BLaER1 (cell line): ENCODE measurements around the gene BOD1L1.

Experiments
- H3K27ac ChIP-seq: shearing (Covaris generic); formaldehyde crosslinking; 2 replicates; pipeline ENCODE4 v1.8.1; 2022
- H3K27me3 ChIP-seq: shearing (Covaris generic); formaldehyde crosslinking; 2 replicates; pipeline ENCODE4 v1.8.1; 2022
- H3K36me3 ChIP-seq: shearing (Covaris generic); formaldehyde crosslinking; 2 replicates; pipeline ENCODE4 v1.8.1; 2022
- H3K4me1 ChIP-seq: shearing (Covaris generic); formaldehyde crosslinking; 2 replicates; pipeline ENCODE4 v1.8.1; 2022
- H3K4me2 ChIP-seq: shearing (Covaris generic); formaldehyde crosslinking; 2 replicates; pipeline ENCODE4 v1.8.1; 2022
- H3K4me3 ChIP-seq: shearing (Covaris generic); formaldehyde crosslinking; 2 replicates; pipeline ENCODE4 v1.8.1; 2022
- H3K9ac ChIP-seq: shearing (Covaris generic); formaldehyde crosslinking; 2 replicates; pipeline ENCODE4 v1.8.1; 2022
- H3K9me3 ChIP-seq: shearing (Covaris generic); formaldehyde crosslinking; 2 replicates; pipeline ENCODE4 v1.8.1; 2022
- H4K20me1 ChIP-seq: shearing (Covaris generic); formaldehyde crosslinking; 2 replicates; pipeline ENCODE4 v1.8.1; 2022
- Cebpa-rat ChIP-seq: shearing (Covaris generic); IDR thresholded peaks from 2 replicates; pipeline ENCODE4 v1.8.1; 2022

BOD1L1 gene

GRCh38 chr4:13535708-13536361 lies 91.7 kb downstream of the BOD1L1 start:
- Histone ChIP-seq H3K9ac (no peak overlapping the region), H3K4me1 (no peaks in the 10 kb centered on the region), H3K4me2 (no peak overlapping the region), H3K27ac (no peak overlapping the region), H3K27me3 (peaks cover 100% of the 10 kb centered on the region), H3K9me3 (peaks cover 70% of the 10 kb centered on the region), H3K36me3 (no peaks in the 10 kb centered on the region), H3K4me3 (no peak overlapping the region), H4K20me1 (peaks cover 95% of the 10 kb centered on the region)
- no peak for TF ChIP-seq Cebpa-rat

DNA sequence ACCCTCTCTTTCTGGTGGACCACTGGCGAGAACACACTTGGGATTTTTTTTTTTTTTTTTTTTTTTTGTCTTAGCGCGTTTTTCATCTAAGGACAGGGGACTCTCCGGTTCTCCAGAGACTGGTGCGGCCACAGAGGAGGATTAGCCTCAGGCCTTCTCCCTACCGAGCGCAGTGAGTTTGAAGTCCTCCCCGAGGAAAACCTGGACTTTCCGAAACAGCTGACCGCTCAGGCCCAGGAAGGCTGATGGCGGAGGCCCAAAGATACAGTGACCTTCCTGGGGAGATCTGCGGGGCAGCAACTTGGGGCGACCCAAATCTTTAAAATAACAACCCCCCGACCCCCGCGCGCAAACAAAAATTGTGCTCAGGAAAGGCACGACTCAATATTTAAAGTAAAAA lies 92.4 kb downstream of the BOD1L1 start:
- Histone ChIP-seq H3K9me3 (peaks cover 75% of the 10 kb centered on the region), H3K4me3 (no peak overlapping the region), H3K9ac (no peak overlapping the region), H3K27ac (no peak overlapping the region), H3K4me2 (no peak overlapping the region), H3K4me1 (no peaks in the 10 kb centered on the region), H3K36me3 (no peaks in the 10 kb centered on the region), H3K27me3 (peaks cover 100% of the 10 kb centered on the region), H4K20me1 (peaks cover 95% of the 10 kb centered on the region)
- TF ChIP-seq Cebpa-rat = no peak

- no peak overlapping the region for H3K4me2 ChIP-seq
- peaks cover 92% of the 10 kb centered on the region for H4K20me1 ChIP-seq
- no peak for TF ChIP-seq Cebpa-rat
- H3K4me3 ChIP-seq = no peak overlapping the region
- H3K27ac ChIP-seq = no peak overlapping the region
- H3K9me3 ChIP-seq = peaks cover 71% of the 10 kb centered on the region
- H3K36me3 ChIP-seq = no peaks in the 10 kb centered on the region
- H3K9ac ChIP-seq = no peak overlapping the region
- peaks cover 100% of the 10 kb centered on the region for H3K27me3 ChIP-seq
- no peaks in the 10 kb centered on the region for H3K4me1 ChIP-seq
Observed at GRCh38 chr4:13534344-13535063, 93.0 kb downstream of the BOD1L1 start.

DNA sequence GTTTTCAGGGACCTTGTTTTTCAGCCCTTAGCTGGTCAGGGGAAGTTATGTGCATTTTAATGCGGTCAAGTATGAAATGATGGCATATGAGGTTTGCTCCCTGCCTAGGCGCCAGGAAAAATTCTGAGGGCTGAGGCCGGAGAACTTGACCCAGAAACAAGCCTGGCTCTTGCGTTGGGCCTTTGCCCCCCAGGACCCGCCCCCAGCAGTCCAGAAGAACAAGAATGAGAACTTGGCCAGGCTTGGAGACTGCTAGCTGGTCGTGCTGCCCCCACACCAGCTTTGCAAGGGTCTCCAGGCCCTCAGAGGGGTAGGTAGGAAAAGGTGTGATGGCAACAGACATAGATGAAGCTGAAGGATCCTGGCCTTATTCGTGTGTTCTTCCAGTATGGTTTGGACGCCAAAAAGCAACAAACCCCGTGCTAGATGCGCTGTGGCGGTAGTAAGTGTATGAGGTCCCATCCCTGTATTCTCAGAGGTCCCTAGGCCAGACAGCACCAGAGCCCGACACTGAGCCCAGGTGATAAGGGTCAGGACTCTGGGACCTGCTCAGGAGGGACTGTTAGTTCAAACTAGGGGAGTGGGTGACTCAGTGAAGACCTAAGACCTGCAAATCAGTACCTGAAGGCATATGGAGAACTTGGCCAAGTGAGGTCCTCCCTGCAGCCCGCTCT lies 93.7 kb downstream of the BOD1L1 start:
- H3K4me3 ChIP-seq = no peak overlapping the region
- no peak overlapping the region for H3K27ac ChIP-seq
- peaks cover 92% of the 10 kb centered on the region for H4K20me1 ChIP-seq
- peaks cover 100% of the 10 kb centered on the region for H3K27me3 ChIP-seq
- no peak for TF ChIP-seq Cebpa-rat
- peaks cover 72% of the 10 kb centered on the region for H3K9me3 ChIP-seq
- H3K4me1 ChIP-seq = no peaks in the 10 kb centered on the region
- no peak overlapping the region for H3K4me2 ChIP-seq
- no peak overlapping the region for H3K9ac ChIP-seq
- no peaks in the 10 kb centered on the region for H3K36me3 ChIP-seq

DNA sequence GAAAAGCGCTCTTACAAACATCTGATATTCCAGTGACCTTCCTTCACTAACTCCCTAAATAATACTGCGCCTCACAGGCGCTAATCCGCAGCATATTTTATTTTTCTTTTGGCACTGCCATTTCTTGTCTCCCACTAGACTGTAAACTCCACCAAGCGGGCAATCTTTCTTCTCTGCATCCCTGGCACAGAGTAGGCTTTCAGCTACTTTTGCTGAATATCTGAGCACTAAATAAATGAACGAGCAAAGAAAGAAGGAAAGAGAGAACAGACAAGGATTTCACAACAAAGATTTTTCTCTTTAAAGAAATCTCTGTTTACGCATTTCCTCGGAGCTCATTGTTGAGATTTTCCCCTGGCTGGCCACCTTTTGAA lies 95.9 kb downstream of the BOD1L1 start:
- Histone ChIP-seq H3K27me3 (peaks cover 100% of the 10 kb centered on the region), H3K4me3 (no peak overlapping the region), H3K9me3 (peaks cover 56% of the 10 kb centered on the region), H3K27ac (no peak overlapping the region), H3K36me3 (no peaks in the 10 kb centered on the region), H3K9ac (no peak overlapping the region), H3K4me2 (no peak overlapping the region), H4K20me1 (peaks cover 71% of the 10 kb centered on the region; the same call in 1 of the 2 replicates), H3K4me1 (peaks cover 11% of the 10 kb centered on the region)
- TF ChIP-seq Cebpa-rat = no peak

DNA sequence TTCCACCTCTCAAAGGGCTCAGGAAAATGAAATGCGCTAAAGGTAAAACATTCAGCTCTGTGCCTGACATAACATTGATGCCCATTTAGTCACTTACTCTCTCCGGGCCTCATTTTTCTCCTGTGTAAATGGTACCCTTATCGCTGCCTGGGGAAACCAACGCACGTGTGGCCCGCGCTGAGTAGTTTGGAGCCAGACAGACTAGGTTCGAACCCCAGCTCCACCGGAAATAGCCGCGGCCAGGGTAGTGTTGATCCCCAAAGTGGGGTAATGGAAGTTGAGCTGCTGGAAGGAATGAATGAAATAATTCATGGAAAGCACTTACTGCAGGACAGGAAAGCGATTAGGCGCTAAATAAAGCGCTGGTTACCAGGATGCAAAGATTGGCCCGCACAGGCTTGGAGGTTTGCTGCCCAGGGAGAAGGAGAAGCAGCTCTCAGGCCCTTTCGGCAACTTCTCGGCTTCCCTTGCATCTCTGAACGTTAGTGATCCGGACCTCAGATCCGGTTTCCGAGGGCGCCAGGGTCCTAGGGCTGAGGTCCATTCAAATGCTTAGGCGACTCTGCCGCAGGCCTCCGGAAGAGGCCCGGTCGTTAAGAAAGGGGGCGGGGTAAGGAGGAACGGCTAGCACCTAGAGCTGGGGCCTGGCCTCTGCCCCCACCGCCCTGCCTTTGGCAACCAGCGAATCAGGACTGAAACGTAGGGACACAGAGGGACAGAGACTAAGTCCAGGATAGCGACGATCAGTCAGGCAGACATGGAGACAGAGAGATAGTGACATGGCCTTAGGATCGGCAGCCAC lies 96.5 kb downstream of the BOD1L1 start:
- Histone ChIP-seq H3K9me3 (peaks cover 50% of the 10 kb centered on the region), H3K27ac (no peak overlapping the region), H4K20me1 (peaks cover 65% of the 10 kb centered on the region; the same call in 1 of the 2 replicates), H3K9ac (no peak overlapping the region), H3K4me3 (no peak overlapping the region), H3K4me1 (peaks cover 11% of the 10 kb centered on the region), H3K4me2 (no peak overlapping the region), H3K27me3 (peaks cover 100% of the 10 kb centered on the region), H3K36me3 (no peaks in the 10 kb centered on the region)
- TF ChIP-seq Cebpa-rat = no peak

GRCh38 chr4:13529128-13529919 lies 98.2 kb downstream of the BOD1L1 start:
- H3K27ac ChIP-seq = no peak overlapping the region
- H3K27me3 ChIP-seq = peaks cover 100% of the 10 kb centered on the region
- no peak overlapping the region for H3K4me2 ChIP-seq
- no peak for TF ChIP-seq Cebpa-rat
- no peaks in the 10 kb centered on the region for H3K36me3 ChIP-seq
- no peak overlapping the region for H3K4me3 ChIP-seq
- peaks cover 42% of the 10 kb centered on the region for H3K9me3 ChIP-seq
- no peak overlapping the region for H3K9ac ChIP-seq
- H3K4me1 ChIP-seq = peaks cover 11% of the 10 kb centered on the region
- peaks cover 50% of the 10 kb centered on the region; the same call in 1 of the 2 replicates for H4K20me1 ChIP-seq

DNA sequence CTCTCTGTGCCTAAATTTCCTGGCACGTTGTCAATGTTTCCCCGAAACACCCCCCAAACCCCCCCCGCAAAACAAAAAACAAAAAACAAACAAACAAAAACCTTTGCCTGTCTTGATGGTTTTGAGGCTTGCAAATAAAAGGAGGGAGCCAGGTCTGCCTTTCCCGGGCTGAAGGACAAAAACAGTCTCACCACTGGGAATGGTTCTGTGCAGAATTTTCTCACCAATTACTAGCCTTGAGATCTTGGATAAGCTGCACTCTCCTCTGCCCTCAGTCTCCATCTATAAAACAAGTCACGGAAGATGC lies 98.8 kb downstream of the BOD1L1 start:
- peaks cover 11% of the 10 kb centered on the region for H3K4me1 ChIP-seq
- H3K27me3 ChIP-seq = peaks cover 100% of the 10 kb centered on the region
- no peaks in the 10 kb centered on the region for H3K36me3 ChIP-seq
- H3K9ac ChIP-seq = no peak overlapping the region
- peak overlapping the region; percentile 21; the same call in 1 of the 2 replicates for H3K4me2 ChIP-seq
- peaks cover 45% of the 10 kb centered on the region; the same call in 1 of the 2 replicates for H4K20me1 ChIP-seq
- H3K9me3 ChIP-seq = peaks cover 42% of the 10 kb centered on the region
- no peak for TF ChIP-seq Cebpa-rat
- H3K4me3 ChIP-seq = 0 out of 2 replicates have a peak overlapping the region, but pooled peaks have one; percentile 2
- H3K27ac ChIP-seq = no peak overlapping the region
